K562 (cell line): ENCODE data around the gene ZNF236. TPM values are rescaled to one million over a fixed set of nuclear protein-coding genes. Genes with fewer than 3 reads are reported as not detected.

Source experiments
- AFF1 ChIP-seq, 2 experiments: fragments of 450-650 bp; IDR thresholded peaks; 2 replicates each; pipeline ENCODE4 v1.6.1; 2018; ENCODE audit warnings: mild to moderate bottlenecking in 2 of 2, low read depth in 1 of 2; ENCODE audit not compliant: partially characterized antibody in 2 of 2
- BACH1 ChIP-seq: fragments of 200-800 bp; sonication (Bioruptor generic); IDR thresholded peaks from 2 replicates; pipeline ENCODE4 v1.6.1; 2016; ENCODE audit warnings: missing genetic modification characterization, missing compliant biosample characterization
- HBP1 ChIP-seq: fragments of 450-650 bp; formaldehyde crosslinking; IDR thresholded peaks from 2 replicates; pipeline ENCODE4 v1.4.0; 2022; ENCODE audit warnings: missing genetic modification characterization
- MXD1 ChIP-seq: fragments of 250-450 bp; sonication (Bioruptor Pico); IDR thresholded peaks from 2 replicates; pipeline ENCODE4 v1.8.0; 2021; ENCODE audit warnings: borderline replicate concordance, mild to moderate bottlenecking, moderate library complexity; ENCODE audit not compliant: poor library complexity, severe bottlenecking
- MXI1 ChIP-seq: IDR thresholded peaks from 2 replicates; pipeline ENCODE4 v1.6.1; 2011; ENCODE audit warnings: low read depth, mild to moderate bottlenecking, improper control_type of control experiment, low read length
- NR1H2 ChIP-seq: sonication (generic); formaldehyde crosslinking; IDR thresholded peaks from 2 replicates; pipeline ENCODE4 v1.4.0; 2020; ENCODE audit warnings: mild to moderate bottlenecking, missing genetic modification reagents
- PTBP1 ChIP-seq: fragments of 200-400 bp; formaldehyde crosslinking; IDR thresholded peaks from 2 replicates; pipeline ENCODE4 v1.6.1; 2017; ENCODE audit warnings: low read depth, low read length
- SMARCA5 ChIP-seq: fragments of 450-650 bp; IDR thresholded peaks from 2 replicates; pipeline ENCODE4 v1.6.1; 2016
- polyA plus RNA-seq, 8 experiments: library from polyadenylated mRNA; depleted of rRNA in 4 of 8; stranded (reverse) in 5 of 8; unstranded in 3 of 8; fragments of >200 nt; fragmentation: Nextera tagmentation in 2 of 8; fragmentation: Illumina TruSeq in 1 of 8; extraction: Ambion mirVana in 2 of 8; extraction: Trizol in 1 of 8; gene quantifications; 2 replicates each; pipeline versions ENCODE4 v1.2.1 to v1.2.3, GENCODE V29; 2011 to 2014; ENCODE audit warnings: inconsistent platforms in 1 of 8, missing spikeins in 1 of 8
- total RNA-seq, 7 experiments: library from RNA; depleted of rRNA in 6 of 7; stranded (reverse); fragments of >200 nt in 6 of 7; fragmentation: Illumina TruSeq in 2 of 7; extraction: Trizol in 2 of 7; gene quantifications; 2 replicates each; pipeline versions ENCODE4 v1.2.1 to v1.2.3, GENCODE V29; 2011 to 2021; ENCODE audit warnings: low replicate concordance in 1 of 7

Gene ZNF236
- total and polyA plus RNA-seq, 9 of the 15 experiments (the other 6 are each of a cell fraction or from before 2014, with no cell fraction given), result 0.35 to 8.7 (median 3.4) TPM

GRCh38 chr18:76975577-76976110, 153.3 kb downstream of the ZNF236 start (continued):
- TF ChIP-seq AFF1 (IDR thresholded peaks at IDR 0.05; ENCODE audit: low read depth in 1 of 2, partially characterized antibody in 2 of 2), result no peak
- no peak for TF ChIP-seq NR1H2 (CRISPR knock-in tag)
- TF ChIP-seq HBP1 (CRISPR knock-in tag), result no peak
- TF ChIP-seq MXD1 (CRISPR knock-in tag), result no peak
- no peak for TF ChIP-seq MXI1
- no peak for TF ChIP-seq SMARCA5
- TF ChIP-seq PTBP1, result no peak
- no peak for TF ChIP-seq BACH1
